H1 (cell line): ENCODE results near the gene INPP5A. TPM values are rescaled to one million over a fixed set of nuclear protein-coding genes. Genes with fewer than 3 reads are reported as not detected.

Experiments
- CTCF ChIA-PET: fragments of 300-600 bp; sonication (Branson Sonifier 250); formaldehyde crosslinking; loops from one replicate; lab custom pipeline; 2021; ENCODE audit not compliant: partially characterized antibody; lab: Charles Lee
- POLR2A ChIA-PET: fragments of 300-600 bp; sonication (Branson Sonifier 250); formaldehyde crosslinking; loops from one replicate; lab custom pipeline; 2021; ENCODE audit warnings: inconsistent platforms; ENCODE audit not compliant: partially characterized antibody; lab: Charles Lee
- DNase-seq, 2 experiments: peaks; one replicate each; pipeline versions ENCODE4 v3.0.0 to v3.0.0-alpha.2; 2010 to 2022; ENCODE audit warnings: low spot score in 2 of 2, low read depth in 1 of 2, mixed read lengths in 1 of 2
- FAIRE-seq: peaks from 2 replicates; lab custom pipeline; 2011; peaks lifted over from hg19 to GRCh38; lab: Jason Lieb, UNC
- H2AFZ ChIP-seq: 2 replicates; pipeline ENCODE4 v1.8.1; 2012; ENCODE audit warnings: low read length, inconsistent platforms
- H2AK5ac ChIP-seq: 2 replicates; pipeline ENCODE4 v1.6.1; 2013; ENCODE audit warnings: low read depth, low read length
- H2BK120ac ChIP-seq: replicated peaks from 2 replicates; pipeline ENCODE3; 2013; ENCODE audit warnings: low read depth, low read length, inconsistent platforms
- H2BK12ac ChIP-seq: 2 replicates; pipeline ENCODE4 v1.6.1; 2013; ENCODE audit warnings: low read depth, low read length
- H2BK15ac ChIP-seq: 2 replicates; pipeline ENCODE4 v1.6.1; 2013; ENCODE audit warnings: low read length
- H2BK20ac ChIP-seq: 2 replicates; pipeline ENCODE4 v1.6.1; 2013; ENCODE audit warnings: low read length
- H2BK5ac ChIP-seq: 2 replicates; pipeline ENCODE4 v1.6.1; 2013; ENCODE audit warnings: low read depth, low read length
- H3K14ac ChIP-seq: 2 replicates; pipeline ENCODE4 v1.6.1; 2013; ENCODE audit warnings: inconsistent platforms; ENCODE audit not compliant: insufficient read length
- H3K18ac ChIP-seq: 2 replicates; pipeline ENCODE4 v1.6.1; 2013; ENCODE audit warnings: low read length; ENCODE audit errors: extremely low read depth
- H3K23ac ChIP-seq: 2 replicates; pipeline ENCODE4 v1.6.1; 2013; ENCODE audit warnings: inconsistent platforms; ENCODE audit not compliant: insufficient read length
- H3K23me2 ChIP-seq: 2 replicates; pipeline ENCODE4 v1.6.1; 2013; ENCODE audit warnings: low read depth, low read length
- H3K27ac ChIP-seq: 2 replicates; pipeline ENCODE4 v1.6.1; 2011; ENCODE audit warnings: low read depth, low read length, inconsistent platforms
- H3K27me3 ChIP-seq, 4 experiments: replicated peaks in 1 of 4; 1 replicate in 1 of 4; 2 replicates in 3 of 4; pipeline versions ENCODE4 v1.6.1 to v1.8.1; 2011 to 2013; ENCODE audit warnings: low read length in 3 of 4, mild to moderate bottlenecking in 3 of 4, inconsistent platforms in 2 of 4, mixed read lengths in 2 of 4, moderate library complexity in 1 of 4; ENCODE audit not compliant: control insufficient read depth in 3 of 4, insufficient read depth in 3 of 4; ENCODE audit errors: extremely low read depth in 1 of 4
- H3K36me3 ChIP-seq, 4 experiments: 2 replicates each; pipeline versions ENCODE4 v1.6.1 to v1.8.1; 2011 to 2013; ENCODE audit warnings: mild to moderate bottlenecking in 4 of 4, low read length in 3 of 4, moderate library complexity in 2 of 4, control low read depth in 1 of 4, inconsistent platforms in 1 of 4; ENCODE audit not compliant: insufficient read depth in 4 of 4, control insufficient read depth in 2 of 4
- H3K4ac ChIP-seq: replicated peaks from 2 replicates; pipeline ENCODE3; 2013; ENCODE audit warnings: low read length, low read depth, mixed read lengths, inconsistent platforms; ENCODE audit not compliant: insufficient read length
- H3K4me1 ChIP-seq, 4 experiments: replicated peaks in 1 of 4; 1 replicate in 1 of 4; 2 replicates in 3 of 4; pipeline versions ENCODE4 v1.6.1 to v1.8.1; 2011 to 2013; ENCODE audit warnings: low read length in 3 of 4, inconsistent platforms in 2 of 4, mixed read lengths in 1 of 4; ENCODE audit not compliant: insufficient read depth in 4 of 4, control insufficient read depth in 3 of 4
- H3K4me2 ChIP-seq, 2 experiments: 2 replicates each; pipeline versions ENCODE4 v1.6.1 to v1.8.1; 2011 to 2013; ENCODE audit warnings: low read depth in 2 of 2, low read length in 2 of 2, control low read depth in 1 of 2, inconsistent platforms in 1 of 2, mild to moderate bottlenecking in 1 of 2; ENCODE audit not compliant: insufficient read depth in 1 of 2
- H3K4me3 ChIP-seq, 4 experiments: fragments of 200-600, 300-600 bp in 1 of 4; sonication (generic), shearing (Covaris generic), sonication (Bioruptor Twin) in 1 of 4; 2 replicates each; pipeline versions ENCODE4 v1.5.1 to v1.8.1; 2011 to 2016; ENCODE audit warnings: low read length in 4 of 4, low read depth in 3 of 4, control low read depth in 2 of 4, inconsistent platforms in 2 of 4, mild to moderate bottlenecking in 2 of 4, mixed read lengths in 1 of 4, moderate library complexity in 1 of 4; ENCODE audit not compliant: insufficient read depth in 2 of 4; ENCODE audit errors: extremely low read depth in 1 of 4
- H3K56ac ChIP-seq: replicated peaks from 2 replicates; pipeline ENCODE3; 2013; ENCODE audit warnings: low read depth, mild to moderate bottlenecking, mixed read lengths, low read length, inconsistent platforms; ENCODE audit not compliant: insufficient read length
- H3K79me1 ChIP-seq: 2 replicates; pipeline ENCODE4 v1.6.1; 2013; ENCODE audit warnings: low read depth, low read length, control low read depth
- H3K79me2 ChIP-seq, 2 experiments: 2 replicates each; pipeline versions ENCODE4 v1.6.1 to v1.8.1; 2012 to 2013; ENCODE audit warnings: low read length in 2 of 2, mild to moderate bottlenecking in 2 of 2, inconsistent platforms in 1 of 2; ENCODE audit not compliant: insufficient read depth in 2 of 2, control insufficient read depth in 1 of 2
- H3K9ac ChIP-seq, 4 experiments: replicated peaks in 1 of 4; 1 replicate in 1 of 4; 2 replicates in 3 of 4; pipeline versions ENCODE4 v1.6.1 to v1.8.1; 2011 to 2013; ENCODE audit warnings: low read depth in 3 of 4, low read length in 3 of 4, control low read depth in 2 of 4, mild to moderate bottlenecking in 2 of 4, moderate library complexity in 2 of 4, inconsistent platforms in 1 of 4; ENCODE audit errors: extremely low read depth in 1 of 4
- H3K9me3 ChIP-seq, 2 experiments: 2 replicates each; pipeline versions ENCODE4 v1.6.1 to v1.8.1; 2012 to 2013; ENCODE audit warnings: mild to moderate bottlenecking in 2 of 2, moderate library complexity in 2 of 2, control low read depth in 1 of 2, inconsistent platforms in 1 of 2, low read depth in 1 of 2, low read length in 1 of 2, mixed read lengths in 1 of 2; ENCODE audit not compliant: insufficient read depth in 2 of 2
- H4K20me1 ChIP-seq, 2 experiments: replicated peaks in 1 of 2; 2 replicates each; pipeline versions ENCODE3 to v1.8.1; 2011 to 2013; ENCODE audit warnings: inconsistent platforms in 2 of 2, low read length in 2 of 2, mild to moderate bottlenecking in 1 of 2; ENCODE audit not compliant: insufficient read depth in 2 of 2, control insufficient read depth in 1 of 2
- H4K5ac ChIP-seq: 2 replicates; pipeline ENCODE4 v1.6.1; 2013; ENCODE audit warnings: low read length, low read depth, mixed read lengths, inconsistent platforms; ENCODE audit not compliant: insufficient read length
- H4K8ac ChIP-seq: 2 replicates; pipeline ENCODE4 v1.8.0; 2013; ENCODE audit warnings: mild to moderate bottlenecking, moderate library complexity, low read length, inconsistent platforms; ENCODE audit not compliant: insufficient read depth; ENCODE audit errors: extremely low read depth
- H4K91ac ChIP-seq: replicated peaks from 2 replicates; pipeline ENCODE3; 2013; ENCODE audit warnings: low read length, mixed read lengths, inconsistent platforms; ENCODE audit not compliant: insufficient read length
- ASH2L ChIP-seq: fragments of 200-600, 300-600 bp; sonication (generic); IDR thresholded peaks from one replicate; pipeline ENCODE4 v1.7.1; 2017; ENCODE audit warnings: low read length
- CBX8 ChIP-seq: fragments of 300-800, 300-1000 bp; sonication (generic); IDR thresholded peaks from 2 replicates; pipeline ENCODE4 v1.7.1; 2016; ENCODE audit warnings: low read depth, low read length, borderline replicate concordance
- CHD1 ChIP-seq: IDR thresholded peaks from 2 replicates; pipeline ENCODE4 v1.6.1; 2012; ENCODE audit warnings: low read depth, low read length, improper control_type of control experiment
- CREB1 ChIP-seq: IDR thresholded peaks from 2 replicates; pipeline ENCODE4 v1.6.1; 2012; ENCODE audit warnings: inconsistent platforms
- FOSL1 ChIP-seq: IDR thresholded peaks from 2 replicates; pipeline ENCODE4 v1.6.1; 2011; ENCODE audit warnings: mild to moderate bottlenecking, low read depth, low read length, moderate library complexity; ENCODE audit not compliant: insufficient read depth
- POLR2AphosphoS5 ChIP-seq: IDR thresholded peaks from 2 replicates; pipeline ENCODE4 v1.6.1; 2011; ENCODE audit warnings: low read depth, low read length
- RAD21 ChIP-seq, 2 experiments: IDR thresholded peaks in 1 of 2; conservative IDR thresholded peaks in 1 of 2; 2 replicates each; pipeline ENCODE4 v1.6.1; 2011; ENCODE audit warnings: low read depth in 2 of 2, low read length in 2 of 2, improper control_type of control experiment in 1 of 2, inconsistent platforms in 1 of 2, mild to moderate bottlenecking in 1 of 2, moderate library complexity in 1 of 2
- SAP30 ChIP-seq: fragments of 300-600 bp; sonication (generic); IDR thresholded peaks from 2 replicates; pipeline ENCODE4 v1.7.1; 2012; ENCODE audit warnings: low read length, moderate library complexity, mild to moderate bottlenecking, inconsistent platforms; ENCODE audit not compliant: insufficient read depth, insufficient replicate concordance
- SP4 ChIP-seq: IDR thresholded peaks from 2 replicates; pipeline ENCODE4 v1.6.1; 2012; ENCODE audit warnings: low read length, inconsistent platforms
- SRF ChIP-seq: IDR thresholded peaks from 2 replicates; pipeline ENCODE4 v1.6.1; 2011; ENCODE audit warnings: mild to moderate bottlenecking, low read depth, low read length, moderate library complexity
- TBP ChIP-seq: IDR thresholded peaks from 2 replicates; pipeline ENCODE4 v1.6.1; 2011; ENCODE audit warnings: low read depth, low read length, improper control_type of control experiment
- WGBS, 2 experiments: shearing (Covaris generic) in 1 of 2; methylation state at CpG; one replicate each; pipeline versions ENCODE4 v1.1.6 to v1.1.7; 2013 to 2015; ENCODE audit warnings: low lambda C conversion rate in 2 of 2, mixed read lengths in 2 of 2, inconsistent platforms in 1 of 2, low coverage in 1 of 2, missing lambda C conversion rate in 1 of 2; ENCODE audit not compliant: insufficient replicate concordance in 2 of 2, insufficient coverage in 1 of 2, insufficient read length in 1 of 2; ENCODE audit errors: extremely low coverage in 1 of 2, missing lambda C conversion rate in 1 of 2; 5-methylcytosine and 5-hydroxymethylcytosine counted together
- polyA plus RNA-seq, 7 experiments: library from polyadenylated mRNA; depleted of rRNA in 3 of 7; stranded (reverse) in 5 of 7; unstranded in 2 of 7; fragments of >200 nt in 5 of 7; fragments of 200-250 nt in 2 of 7; gene quantifications; 1 replicate in 5 of 7; 2 replicates in 1 of 7; 4 replicates in 1 of 7; pipeline versions ENCODE4 v1.2.1 to v1.2.3, GENCODE V29; 2011 to 2013; ENCODE audit warnings: missing spikeins in 2 of 7, mixed read lengths in 2 of 7
- total RNA-seq: library from RNA; stranded (reverse); fragmentation: NEBNext Ultra II Directional; extraction: Animal tissue kit (Norgen Biotek cat#: 25700); gene quantifications from 2 replicates; pipeline ENCODE4 v1.2.1, GENCODE V29; 2021
- TF ChIP-seq, protein P1 (sequence below): IDR thresholded peaks from 2 replicates; pipeline ENCODE4 v1.6.1; 2011; ENCODE audit warnings: low read depth, mild to moderate bottlenecking, low read length; ENCODE audit not compliant: insufficient read depth

Gene INPP5A
- total and polyA plus RNA-seq, 2 of the 8 experiments (the other 6 are each of a cell fraction or from before 2014, with no cell fraction given), result 19.7 to 27.5 TPM

DNA sequence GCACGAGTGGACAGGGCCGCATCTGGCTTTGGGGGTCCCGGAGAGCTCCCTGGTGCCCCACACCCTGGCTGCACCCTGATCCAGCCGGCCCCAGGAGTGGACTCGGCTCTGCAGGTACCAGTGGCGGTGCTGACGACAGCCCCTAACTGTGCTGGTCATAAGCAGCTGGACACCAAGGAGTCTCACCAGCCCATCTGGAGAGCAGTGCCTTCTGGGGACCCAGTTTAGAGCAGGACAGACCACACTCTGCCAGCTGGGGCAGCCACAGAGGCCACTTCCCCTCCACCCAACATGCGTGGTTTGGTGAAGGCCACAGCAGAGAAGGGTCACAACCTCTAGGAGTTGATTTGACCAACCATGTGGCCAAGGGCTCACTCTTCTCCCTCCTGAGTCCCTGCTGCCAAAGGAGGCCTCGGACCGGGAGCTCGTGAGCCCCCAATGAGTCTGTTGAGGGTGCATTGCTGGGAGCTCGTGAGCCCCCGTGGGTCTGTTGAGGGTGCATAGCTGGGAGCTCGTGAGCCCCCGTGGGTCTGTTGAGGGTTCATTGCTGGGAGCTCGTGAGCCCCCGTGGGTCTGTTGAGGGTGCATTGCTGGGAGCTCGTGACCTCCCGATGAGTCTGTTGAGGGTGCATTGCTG is 16.0 kb upstream of the INPP5A start:
- Histone ChIP-seq H4K5ac (no peak overlapping the region), H3K27ac (no peak overlapping the region), H3K23me2 (peaks cover 18% of the 10 kb centered on the region; the same call in 1 of the 2 replicates), H3K9ac (no peak overlapping the region), H2AK5ac (no peak overlapping the region), H3K4me1 (peaks cover 7 to 24% (median 20%) of the 10 kb centered on the region in 4 experiments), H2BK12ac (0 out of 2 replicates have a peak overlapping the region, but pooled peaks have one; percentile 17), H3K56ac (no peak overlapping the region), H4K20me1 (no peaks in the 10 kb centered on the region), H2BK5ac (no peak overlapping the region), H3K4ac (no peak overlapping the region), H2BK20ac (no peak overlapping the region), H3K36me3 (no peaks in the 10 kb centered on the region), H2AFZ (no peak overlapping the region), H3K79me1 (no peaks in the 10 kb centered on the region), H3K27me3 (peaks cover 4 to 33% (median 15%) of the 10 kb centered on the region in 4 experiments; a peak in 6 of 7 replicates), H3K4me3 (no peak overlapping the region), H3K14ac (no peak overlapping the region), H3K9me3 (no peaks in the 10 kb centered on the region), H3K79me2 (no peaks in the 10 kb centered on the region), H3K23ac (no peak overlapping the region), H3K18ac (no peak overlapping the region), H4K8ac (no peak overlapping the region; the same call in 1 of the 2 replicates), H2BK15ac (no peak overlapping the region), H3K4me2 (no peak overlapping the region), H2BK120ac (no peak overlapping the region), H4K91ac (no peak overlapping the region)
- ChIA-PET CTCF (interaction anchor here (0.8 to 2.4 kb wide), 12 partner anchors 11 to 273 kb away, joined by 3 to 9 read pairs (median 4); no protein-coding TSS in a partner anchor), POLR2A (interaction anchor here (0.8 to 2.0 kb wide), 3 partner anchors 9 to 19 kb away, joined by 3 to 6 read pairs (median 5); no protein-coding TSS in a partner anchor)
- no peak for DNase-seq
- TF ChIP-seq ASH2L, result no peak
- TF ChIP-seq SP4, result no peak
- TF ChIP-seq CBX8, result no peak
- no peak for TF ChIP-seq CHD1
- TF ChIP-seq POLR2AphosphoS5, result no peak
- no peak for TF ChIP-seq SRF
- no peak for TF ChIP-seq FOSL1
- TF ChIP-seq RAD21 (IDR thresholded peaks at IDR 0.05 in 1 of 2, conservative IDR thresholded peaks at IDR 0.05 in 1 of 2; ENCODE audit: low read depth in 2 of 2, low read length in 2 of 2), result no peak
- TF ChIP-seq SAP30, result no peak
- TF ChIP-seq TBP, result no peak
- TF ChIP-seq, protein P1, sequence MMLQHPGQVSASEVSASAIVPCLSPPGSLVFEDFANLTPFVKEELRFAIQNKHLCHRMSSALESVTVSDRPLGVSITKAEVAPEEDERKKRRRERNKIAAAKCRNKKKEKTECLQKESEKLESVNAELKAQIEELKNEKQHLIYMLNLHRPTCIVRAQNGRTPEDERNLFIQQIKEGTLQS, result no peak
- TF ChIP-seq CREB1, result no peak
- 93% methylated on average over 19 of the region's 19 CpGs; no CpG with 5 or more reads in 1 of the 2 experiments for WGBS, 2 experiments
- no peak for FAIRE-seq
